ENCODE data around the gene HMX1. TPM values are rescaled to one million over a fixed set of nuclear protein-coding genes. Genes with fewer than 3 reads are reported as not detected.

The HMX1 gene
- polyA plus RNA-seq, 1 of the 3 experiments (the other 2 are of a cell fraction), result 0.20 TPM

- TF ChIP-seq RCOR1 (IDR thresholded peaks at IDR 0.05; ENCODE audit: low read length) (no peak), SIN3A (IDR thresholded peaks at IDR 0.05; ENCODE audit: borderline replicate concordance, low read depth, low read length) (no peak)
Measured at GRCh38 chr4:8854016-8854415, 17.6 kb downstream of the HMX1 start (continued).

- WGBS (ENCODE audit: low lambda C conversion rate), result 57% methylated on average over 6 of the region's 6 CpGs
Measured at GRCh38 chr4:8853249-8853648, 18.4 kb downstream of the HMX1 start.

GRCh38 chr4:8852118-8852704 lies 19.4 kb downstream of the HMX1 start:
- Histone ChIP-seq H4K20me1 (ENCODE audit: insufficient read depth) (no peaks in the 10 kb centered on the region), H3K4me3 (ENCODE audit: low read depth in 2 of 2, low read length in 1 of 2) (no peak overlapping the region), H3K4me1 (ENCODE audit: control insufficient read depth in 1 of 2, insufficient read depth in 2 of 2, low read depth in 1 of 2, low read length in 1 of 2) (peaks cover 0 to 4% of the 10 kb centered on the region in 2 experiments; a peak in 1 of 4 replicates), H3K36me3 (replicated peaks in 1 of 2; ENCODE audit: control insufficient read depth in 1 of 2, insufficient read depth in 2 of 2, low read length in 1 of 2) (no peaks in the 10 kb centered on the region), H3K27me3 (ENCODE audit: insufficient read depth) (no peaks in the 10 kb centered on the region), H3K9ac (no peak overlapping the region), H3K9me3 (no peaks in the 10 kb centered on the region), H3K79me2 (ENCODE audit: insufficient read depth) (no peaks in the 10 kb centered on the region), H3K27ac (ENCODE audit: low read depth in 2 of 2, low read length in 1 of 2) (no peak overlapping the region), H3K4me2 (no peak overlapping the region), H3F3A (replicated peaks; ENCODE audit: insufficient read depth) (no peaks in the 10 kb centered on the region), H3K9me2 (no peaks in the 10 kb centered on the region), H2AFZ (ENCODE audit: low read depth) (no peak overlapping the region)
- TF ChIP-seq CTCF (IDR thresholded peaks at IDR 0.05), result no peak
- no peak for TF ChIP-seq MXI1 (IDR thresholded peaks at IDR 0.05; ENCODE audit: low read depth, low read length)
- TF ChIP-seq USF1 (IDR thresholded peaks at IDR 0.05; ENCODE audit: borderline replicate concordance, low read depth), result no peak
- TF ChIP-seq RCOR1 (IDR thresholded peaks at IDR 0.05; ENCODE audit: low read length), result no peak
- no peak for TF ChIP-seq USF2 (IDR thresholded peaks at IDR 0.05; ENCODE audit: borderline replicate concordance, low read depth, low read length)
- no peak for TF ChIP-seq EZH2phosphoT487 (IDR thresholded peaks at IDR 0.05; ENCODE audit: borderline replicate concordance, low read depth)
- no peak for TF ChIP-seq FOSL2 (IDR thresholded peaks at IDR 0.05; ENCODE audit: borderline replicate concordance, low read depth)
- no peak for TF ChIP-seq JUND (IDR thresholded peaks at IDR 0.05)
- TF ChIP-seq SMC3 (IDR thresholded peaks at IDR 0.05; ENCODE audit: low read depth, low read length), result no peak
- WGBS (ENCODE audit: low lambda C conversion rate), result 42% methylated on average over 7 of the region's 17 CpGs
- ChIA-PET POLR2A (interaction anchor here (0.6 kb wide), 1 partner anchor 178 kb away, joined by 3 read pairs; no protein-coding TSS in a partner anchor), CTCF (no interaction called here)
- DNase-seq, result no peak

More at GRCh38 chr4:8853249-8853648, 18.4 kb downstream of the HMX1 start:
- no peaks in the 10 kb centered on the region for H3K79me2 ChIP-seq (ENCODE audit: insufficient read depth)
- no peaks in the 10 kb centered on the region for H3F3A ChIP-seq (replicated peaks; ENCODE audit: insufficient read depth)
- no peak overlapping the region for H2AFZ ChIP-seq (ENCODE audit: low read depth)
- no peaks in the 10 kb centered on the region for H4K20me1 ChIP-seq (ENCODE audit: insufficient read depth)
- no peaks in the 10 kb centered on the region for H3K36me3 ChIP-seq (replicated peaks in 1 of 2; ENCODE audit: control insufficient read depth in 1 of 2, insufficient read depth in 2 of 2, low read length in 1 of 2)
- no peak for DNase-seq
- no peak overlapping the region for H3K27ac ChIP-seq (ENCODE audit: low read depth in 2 of 2, low read length in 1 of 2)
- ChIA-PET CTCF (interaction anchor here (1.2 kb wide), 1 partner anchor 172 kb away, joined by 4 read pairs; no protein-coding TSS in a partner anchor), POLR2A (no interaction called here)
- peak; percentile 22; the same call in 1 of the 2 replicates for TF ChIP-seq USF1 (IDR thresholded peaks at IDR 0.05; ENCODE audit: borderline replicate concordance, low read depth)
- TF ChIP-seq NFIC (IDR thresholded peaks at IDR 0.05; ENCODE audit: borderline replicate concordance), result no peak
- TF ChIP-seq RXRA (IDR thresholded peaks at IDR 0.05; ENCODE audit: borderline replicate concordance, low read depth), result no peak
- no peaks in the 10 kb centered on the region for H3K9me2 ChIP-seq
- H3K4me2 ChIP-seq, result no peak overlapping the region
- no peak overlapping the region for H3K4me3 ChIP-seq (ENCODE audit: low read depth in 2 of 2, low read length in 1 of 2)
- H3K9ac ChIP-seq, result no peak overlapping the region
- H3K27me3 ChIP-seq (ENCODE audit: insufficient read depth), result no peaks in the 10 kb centered on the region
- no peaks in the 10 kb centered on the region for H3K9me3 ChIP-seq
- H3K4me1 ChIP-seq (ENCODE audit: control insufficient read depth in 1 of 2, insufficient read depth in 2 of 2, low read depth in 1 of 2, low read length in 1 of 2), result peaks cover 0 to 4% of the 10 kb centered on the region in 2 experiments; a peak in 1 of 4 replicates

All from SK-N-SH (cell line).